HCT116 (cell line): ENCODE results near the gene PER2. TPM values are rescaled to one million over a fixed set of nuclear protein-coding genes. Genes with fewer than 3 reads are reported as not detected.

Source experiments
- ATAC-seq: fragments of 200-7000 bp; cut with Tn5 transposase; 2 replicates; pipeline ENCODE4 v1.9.1; 2020; ENCODE audit warnings: mild to moderate bottlenecking, moderate library complexity
- BruUV-seq: library from RNA; stranded (reverse); fragments of 400-500 nt; replicated peaks from 2 replicates; lab custom pipeline; 2021; lab: Mats Ljungman, UMichigan
- CTCF ChIA-PET: fragments of 300-600 bp; sonication (Branson Sonifier 250); formaldehyde crosslinking; loops from one replicate; lab custom pipeline; 2021; ENCODE audit warnings: antibody characterized with exemption; lab: Charles Lee
- POLR2A ChIA-PET: fragments of 300-600, 350-600 bp; sonication (Branson Sonifier 250); formaldehyde crosslinking; loops from one replicate; lab custom pipeline; 2021; ENCODE audit warnings: antibody characterized with exemption; lab: Charles Lee
- RAD21 ChIA-PET, 2 experiments: fragments of 300-600 bp; sonication (Branson Sonifier 250); formaldehyde crosslinking; loops; one replicate each; lab custom pipeline; 2023; ENCODE audit warnings: low total read pairs in 2 of 2; ENCODE audit not compliant: uncharacterized antibody in 2 of 2, unreplicated experiment in 2 of 2, low non-redundant PET in 1 of 2; lab: Charles Lee
- DNase-seq: peaks from one replicate; pipeline ENCODE4 v3.0.0-alpha.2; 2010; ENCODE audit warnings: low read depth, low spot score
- H2AFZ ChIP-seq: fragments of 200-600 bp; shearing (Covaris generic), sonication (generic); 2 replicates; pipeline ENCODE4 v1.6.1; 2017; ENCODE audit warnings: low read depth, mixed run types, mixed read lengths, antibody characterized with exemption, low read length; ENCODE audit not compliant: poor library complexity, severe bottlenecking
- H3K27ac ChIP-seq: 2 replicates; pipeline ENCODE4 v1.5.1; 2012; ENCODE audit warnings: low read depth, low read length
- H3K27me3 ChIP-seq: fragments of 200-600 bp; sonication (generic); 2 replicates; pipeline ENCODE4 v1.6.1; 2016; ENCODE audit warnings: mixed run types, low read length, mixed read lengths; ENCODE audit not compliant: insufficient read depth
- H3K36me3 ChIP-seq, 2 experiments: fragments of 200-500 bp in 1 of 2; fragments of 200-600 bp in 1 of 2; sonication (Bioruptor generic) in 1 of 2; sonication (generic) in 1 of 2; 2 replicates each; pipeline versions ENCODE4 v1.5.1 to v1.6.1; 2014 to 2016; ENCODE audit warnings: low read length in 2 of 2, inconsistent platforms in 1 of 2, mixed read lengths in 1 of 2, mixed run types in 1 of 2; ENCODE audit not compliant: insufficient read depth in 2 of 2, control insufficient read depth in 1 of 2
- H3K4me1 ChIP-seq, 2 experiments: fragments of 200-600 bp in 1 of 2; sonication (generic) in 1 of 2; 2 replicates each; pipeline versions ENCODE4 v1.5.1 to v1.6.1; 2012 to 2017; ENCODE audit warnings: low read length in 2 of 2, inconsistent platforms in 1 of 2, mild to moderate bottlenecking in 1 of 2, mixed read lengths in 1 of 2, mixed run types in 1 of 2, moderate library complexity in 1 of 2; ENCODE audit not compliant: insufficient read depth in 2 of 2, control insufficient read depth in 1 of 2
- H3K4me2 ChIP-seq: fragments of 200-600 bp; sonication (generic); 2 replicates; pipeline ENCODE4 v1.6.1; 2017; ENCODE audit warnings: mixed run types, low read length, mixed read lengths
- H3K4me3 ChIP-seq, 2 experiments: fragments of 200-600 bp in 1 of 2; sonication (generic) in 1 of 2; replicated peaks in 1 of 2; 2 replicates each; pipeline ENCODE4 v1.5.1; 2011 to 2016; ENCODE audit warnings: low read length in 2 of 2, control low read depth in 1 of 2, low read depth in 1 of 2, mild to moderate bottlenecking in 1 of 2, mixed read lengths in 1 of 2, mixed run types in 1 of 2
- H3K79me2 ChIP-seq: fragments of 200-600 bp; sonication (generic); 2 replicates; pipeline ENCODE4 v1.6.1; 2017; ENCODE audit warnings: mild to moderate bottlenecking, mixed run types, low read length, moderate library complexity, mixed read lengths; ENCODE audit not compliant: insufficient read depth
- H3K9ac ChIP-seq: fragments of 200-600 bp; sonication (generic); 2 replicates; pipeline ENCODE4 v1.6.1; 2016; ENCODE audit warnings: low read length, mixed read lengths
- H3K9me2 ChIP-seq: fragments of 200-600 bp; sonication (generic), shearing (Covaris generic); 2 replicates; pipeline ENCODE4 v1.6.1; 2017; ENCODE audit warnings: mixed run types, mild to moderate bottlenecking, moderate library complexity; ENCODE audit not compliant: insufficient read depth
- H3K9me3 ChIP-seq, 2 experiments: fragments of 200-500 bp in 1 of 2; fragments of 200-600 bp in 1 of 2; sonication (Bioruptor generic) in 1 of 2; sonication (generic) in 1 of 2; 2 replicates each; pipeline ENCODE4 v1.6.1; 2014 to 2017; ENCODE audit warnings: low read length in 2 of 2, mixed read lengths in 2 of 2, inconsistent platforms in 1 of 2, low read depth in 1 of 2, mild to moderate bottlenecking in 1 of 2, mixed run types in 1 of 2, moderate library complexity in 1 of 2; ENCODE audit not compliant: control insufficient read depth in 1 of 2, insufficient read depth in 1 of 2
- H4K20me1 ChIP-seq: fragments of 200-600 bp; sonication (generic), shearing (Covaris generic); 2 replicates; pipeline ENCODE4 v1.6.1; 2017; ENCODE audit warnings: mixed run types, mild to moderate bottlenecking, moderate library complexity; ENCODE audit not compliant: insufficient read depth
- CBX3 ChIP-seq: IDR thresholded peaks from 2 replicates; pipeline ENCODE4 v1.6.1; 2012; ENCODE audit warnings: low read depth
- ELF1 ChIP-seq: IDR thresholded peaks from 2 replicates; pipeline ENCODE4 v1.6.1; 2012; ENCODE audit warnings: low read depth, borderline replicate concordance
- EZH2 ChIP-seq: fragments of 200-600 bp; sonication (generic); IDR thresholded peaks from 2 replicates; pipeline ENCODE4 v1.6.1; 2017; ENCODE audit warnings: antibody characterized with exemption, mixed run types
- FOSL1 ChIP-seq: IDR thresholded peaks from 2 replicates; pipeline ENCODE4 v1.6.1; 2012; ENCODE audit warnings: low read depth
- SIN3A ChIP-seq: IDR thresholded peaks from 2 replicates; pipeline ENCODE4 v1.6.1; 2012; ENCODE audit warnings: low read depth
- SP1 ChIP-seq: IDR thresholded peaks from 2 replicates; pipeline ENCODE4 v1.6.1; 2012; ENCODE audit warnings: low read depth
- SRF ChIP-seq: IDR thresholded peaks from 2 replicates; pipeline ENCODE4 v1.6.1; 2012; ENCODE audit warnings: low read depth
- TCF7L2 ChIP-seq: IDR thresholded peaks from 2 replicates; pipeline ENCODE4 v1.7.0; 2011; ENCODE audit warnings: borderline replicate concordance, inconsistent platforms; ENCODE audit not compliant: insufficient read depth, insufficient read length; ENCODE audit errors: extremely low read depth
- ZFX ChIP-seq: fragments of 450-650 bp; IDR thresholded peaks from 2 replicates; pipeline ENCODE4 v1.6.1; 2017
- intact Hi-C: fragments of 100-400 bp; cut with micrococcal nuclease; formaldehyde crosslinking; loops from 2 replicates; pipeline ENCODE4 v1.10.0; 2022
- total RNA-seq: library from RNA; stranded (reverse); gene quantifications from one replicate; pipeline ENCODE4 v1.2.1, GENCODE V29; 2021; ENCODE audit not compliant: unreplicated experiment
- TF ChIP-seq, protein P1 (sequence below): IDR thresholded peaks from 2 replicates; pipeline ENCODE4 v1.6.1; 2012

The PER2 gene
- total RNA-seq, 1 experiment from 2014 or later = 18.7 TPM

GRCh38 chr2:238262496-238263122 is 25.8 kb downstream of the PER2 start:
- H3K9me3 ChIP-seq = no peaks in the 10 kb centered on the region
- H3K9me2 ChIP-seq = no peaks in the 10 kb centered on the region
- no TSS peak for BruUV-seq
- no peak for DNase-seq
- no peak overlapping the region for H3K9ac ChIP-seq
- H4K20me1 ChIP-seq = no peaks in the 10 kb centered on the region
- POLR2A ChIA-PET = no interaction called here
- CTCF ChIA-PET = interaction anchor here (0.6 to 2.5 kb wide), 14 partner anchors 9 to 590 kb away, joined by 3 to 17 read pairs (median 4); no protein-coding TSS in a partner anchor
- H3K79me2 ChIP-seq = no peaks in the 10 kb centered on the region
- no peaks in the 10 kb centered on the region for H3K27me3 ChIP-seq
- no peak overlapping the region for H3K27ac ChIP-seq
- no peak overlapping the region for H2AFZ ChIP-seq
- intact Hi-C loops = loop anchor here (1.0 to 5.0 kb wide), 2 partner anchors 102 to 340 kb away; no protein-coding TSS in a partner anchor
- no peak overlapping the region for H3K4me3 ChIP-seq
- no peak for ATAC-seq
- H3K4me1 ChIP-seq = peaks cover 3 to 12% of the 10 kb centered on the region in 2 experiments; a peak in 3 of 4 replicates
- TF ChIP-seq SIN3A (no peak), SP1 (no peak), ELF1 (no peak), ZFX (no peak), FOSL1 (no peak), SRF (no peak), TCF7L2 (no peak), EZH2 (no peak), CBX3 (no peak)
- TF ChIP-seq, protein P1, sequence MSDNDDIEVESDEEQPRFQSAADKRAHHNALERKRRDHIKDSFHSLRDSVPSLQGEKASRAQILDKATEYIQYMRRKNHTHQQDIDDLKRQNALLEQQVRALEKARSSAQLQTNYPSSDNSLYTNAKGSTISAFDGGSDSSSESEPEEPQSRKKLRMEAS = no peak
- H3K4me2 ChIP-seq = no peak overlapping the region
- peaks cover 4 to 8% of the 10 kb centered on the region in 2 experiments; a peak in 3 of 4 replicates for H3K36me3 ChIP-seq
- RAD21 ChIA-PET = interaction anchor here (0.6 to 1.3 kb wide), 3 partner anchors 154 to 404 kb away, joined by 3 to 5 read pairs (median 3); no protein-coding TSS in a partner anchor
